Activated T-cell treated with anti-CD3 and anti-CD28 coated beads, Interleukin-2, amount 50 U/mL, for 24 hours (primary cell): ENCODE results near the gene LSM12.
A peak's percentile ranks its signal among the peaks of the same experiment; 100 is the strongest.

Experiments used
- DNase-seq: peaks from one replicate; pipeline ENCODE4 v3.0.0-alpha.2; 2020
- H3K27ac Mint-ChIP-seq: 2 replicates; pipeline ENCODE4 v1.8.0; 2020; ENCODE audit warnings: mild to moderate bottlenecking, mixed read lengths
- H3K27me3 Mint-ChIP-seq: 2 replicates; pipeline ENCODE4 v1.8.0; 2020; ENCODE audit warnings: mixed read lengths
- H3K36me3 Mint-ChIP-seq: 2 replicates; pipeline ENCODE4 v1.8.0; 2020; ENCODE audit warnings: low read depth, mixed read lengths
- H3K4me1 Mint-ChIP-seq: 2 replicates; pipeline ENCODE4 v1.8.0; 2020; ENCODE audit warnings: low read depth, mixed read lengths
- H3K4me3 Mint-ChIP-seq: 2 replicates; pipeline ENCODE4 v1.8.0; 2020; ENCODE audit warnings: mild to moderate bottlenecking, moderate library complexity, mixed read lengths
- H3K9me3 Mint-ChIP-seq: 2 replicates; pipeline ENCODE4 v1.8.0; 2020; ENCODE audit warnings: mixed read lengths

The LSM12 gene

DNA sequence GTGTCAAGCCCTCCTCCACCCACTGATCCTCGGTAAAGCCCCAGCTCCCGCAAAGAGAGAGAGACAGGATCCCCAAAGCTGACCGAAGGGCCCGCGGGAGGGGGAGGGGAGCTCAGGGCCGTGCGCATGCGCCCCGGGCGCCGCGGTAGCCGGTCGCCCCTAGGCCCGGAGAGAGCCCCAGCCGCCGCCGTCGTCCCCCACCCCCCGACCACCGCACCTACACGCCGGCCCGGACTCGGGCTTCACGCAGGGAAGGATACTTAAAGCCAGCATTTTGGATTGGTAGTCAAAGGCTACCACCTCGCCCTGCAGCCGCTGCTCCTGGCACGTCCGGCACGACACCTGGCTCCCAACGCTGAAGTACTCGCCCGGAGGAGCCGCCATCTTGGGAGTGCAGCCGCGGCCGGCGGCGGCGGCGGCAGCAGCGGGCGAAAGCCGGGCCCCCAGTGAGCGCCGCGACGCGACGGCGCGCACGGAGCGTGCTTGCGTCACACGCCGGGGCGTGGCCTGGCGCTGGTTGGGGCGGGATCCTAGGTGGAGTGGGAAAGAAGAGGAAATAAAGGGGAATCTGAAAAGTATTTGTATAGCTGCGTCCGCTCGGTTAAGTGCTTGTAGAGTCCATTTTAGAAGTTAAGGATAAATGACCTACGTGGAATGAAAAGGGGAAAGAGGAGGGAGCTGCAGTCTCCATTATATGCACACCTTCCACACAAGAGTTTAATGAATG is at the start of gene LSM12:
TSS of gene LSM12 (minus strand) at position 468 of the 727 bp plus-strand sequence. CDS start at position 384, 84 bp downstream.
- peak within 1 kb of the TSS; percentile 94 for H3K27ac Mint-ChIP-seq
- H3K9me3 Mint-ChIP-seq, result no peaks in the 10 kb centered on the region
- no peaks in the 10 kb centered on the region for H3K27me3 Mint-ChIP-seq
- peaks cover 47% of the 10 kb centered on the region for H3K36me3 Mint-ChIP-seq
- DNase-seq, result peak; percentile 97
- peak within 1 kb of the TSS; percentile 97 for H3K4me3 Mint-ChIP-seq
- peaks cover 63% of the 10 kb centered on the region for H3K4me1 Mint-ChIP-seq

DNA sequence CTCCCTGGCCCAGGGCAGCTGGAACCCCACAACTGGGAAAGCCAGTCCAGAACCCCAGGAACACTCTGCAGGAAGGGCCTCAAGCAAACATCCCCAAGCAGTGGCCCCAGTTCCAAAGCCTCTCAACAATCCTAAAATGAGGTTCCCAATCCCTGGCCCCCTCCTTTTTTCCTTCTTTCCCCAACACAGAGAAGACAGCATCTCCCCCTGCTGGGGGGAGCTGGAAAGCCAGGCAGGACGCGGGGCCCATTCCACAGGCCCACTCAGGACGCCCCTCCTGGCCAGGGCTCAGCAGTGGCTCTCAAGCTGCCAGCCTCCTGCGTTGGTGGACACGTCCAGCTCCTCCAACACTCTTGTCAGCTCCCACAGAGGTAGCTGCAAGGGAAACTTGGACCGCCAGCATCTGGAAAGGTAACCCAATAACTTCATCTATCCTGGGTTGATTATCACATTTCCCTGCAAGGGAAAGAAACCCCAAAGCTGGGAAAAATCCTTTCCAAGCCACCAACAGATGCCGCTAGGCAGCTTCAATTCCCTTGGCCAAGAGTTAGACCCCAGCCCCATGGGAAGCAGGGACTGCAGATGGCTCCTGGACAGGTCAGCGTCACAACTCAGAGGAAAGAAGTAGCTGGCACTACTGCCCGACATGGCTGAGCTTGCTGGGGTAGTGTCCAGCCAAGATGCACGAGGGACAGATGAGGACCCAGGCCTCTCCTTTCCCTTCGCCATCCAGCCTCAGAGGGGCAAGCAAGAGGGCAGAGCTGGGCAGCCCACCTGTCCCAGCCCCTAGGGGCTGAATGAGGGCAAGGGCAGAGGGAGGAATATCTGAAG is 49.3 kb upstream of the LSM12 start:
- no peaks in the 10 kb centered on the region for H3K9me3 Mint-ChIP-seq
- DNase-seq, result peak; percentile 53
- peaks cover 2% of the 10 kb centered on the region for H3K36me3 Mint-ChIP-seq
- no peak overlapping the region for H3K27ac Mint-ChIP-seq
- H3K4me1 Mint-ChIP-seq, result peaks cover 38% of the 10 kb centered on the region
- H3K27me3 Mint-ChIP-seq, result no peaks in the 10 kb centered on the region
- no peak overlapping the region for H3K4me3 Mint-ChIP-seq

DNA sequence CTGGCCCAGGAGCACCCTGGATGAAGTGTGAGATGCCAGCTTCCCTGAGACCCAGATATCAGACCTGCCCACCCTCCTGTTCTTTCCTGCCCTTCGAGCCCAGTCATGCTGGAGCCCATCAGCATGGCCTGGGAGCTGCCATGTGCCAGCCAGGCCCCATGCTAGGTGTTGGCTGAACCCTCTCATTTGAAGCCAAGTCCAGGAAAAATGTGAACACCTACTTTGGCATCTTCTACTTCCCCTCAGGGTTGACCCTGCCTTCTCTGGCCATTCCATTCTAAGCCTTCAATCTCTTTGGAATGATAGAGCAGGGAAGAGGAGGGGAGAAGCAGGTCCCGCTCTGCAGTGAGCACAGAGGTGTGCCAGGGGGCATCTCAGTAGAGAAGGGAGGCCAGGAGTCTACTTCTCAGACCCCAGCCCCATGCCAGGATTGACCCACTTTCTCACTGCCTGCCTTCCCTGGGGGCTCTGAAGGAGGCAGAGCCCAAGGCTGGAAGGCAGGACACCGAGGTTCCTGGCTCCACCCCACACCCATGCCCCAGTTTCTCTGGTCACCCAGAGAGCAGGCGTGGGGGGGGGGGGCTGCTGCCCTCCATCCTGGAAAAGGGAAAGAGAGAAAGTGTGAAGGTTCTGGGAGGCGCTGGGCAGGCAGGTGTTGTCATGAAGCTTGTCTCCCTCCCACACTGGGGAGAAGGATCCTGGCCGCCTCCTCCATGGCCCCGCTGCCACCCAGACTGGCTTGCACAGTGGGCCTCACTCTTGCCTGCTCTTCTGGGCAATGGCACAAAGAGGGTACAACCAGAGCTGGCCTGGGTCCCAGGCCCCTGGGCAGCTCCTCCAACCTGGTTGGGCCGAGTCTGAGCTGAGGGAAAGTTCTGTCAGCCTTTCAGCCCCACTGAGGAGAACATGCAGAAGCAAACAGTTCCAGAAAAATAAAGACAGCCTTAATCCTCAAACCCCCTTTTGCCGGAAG is 47.7 kb upstream of the LSM12 start:
- no peak overlapping the region for H3K27ac Mint-ChIP-seq
- no peak for DNase-seq
- H3K9me3 Mint-ChIP-seq, result no peaks in the 10 kb centered on the region
- no peaks in the 10 kb centered on the region for H3K27me3 Mint-ChIP-seq
- no peak overlapping the region for H3K4me3 Mint-ChIP-seq
- H3K4me1 Mint-ChIP-seq, result peaks cover 30% of the 10 kb centered on the region
- H3K36me3 Mint-ChIP-seq, result peaks cover 6% of the 10 kb centered on the region

DNA sequence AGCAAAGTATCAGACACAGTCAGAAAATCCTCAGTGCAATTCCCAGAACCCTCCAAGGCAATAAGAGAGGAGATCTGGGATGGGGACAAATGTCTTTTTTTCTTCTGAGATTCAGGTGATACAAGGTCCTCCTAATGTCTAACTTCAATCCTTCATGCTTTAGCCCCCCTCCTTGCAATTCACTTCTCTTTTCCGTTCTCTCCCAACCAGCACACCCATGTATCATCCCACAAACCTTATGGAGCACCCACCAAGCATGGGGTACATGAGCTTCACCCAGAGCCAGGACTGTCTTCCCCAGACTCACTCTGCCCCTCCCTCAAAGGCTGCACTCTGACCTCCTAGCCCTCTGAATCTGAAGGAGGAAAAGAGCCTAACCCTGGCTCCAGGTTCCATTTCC is 46.9 kb upstream of the LSM12 start:
- H3K4me1 Mint-ChIP-seq, result peaks cover 28% of the 10 kb centered on the region
- H3K27ac Mint-ChIP-seq, result no peak overlapping the region
- H3K36me3 Mint-ChIP-seq, result peaks cover 10% of the 10 kb centered on the region
- H3K9me3 Mint-ChIP-seq, result no peaks in the 10 kb centered on the region
- H3K4me3 Mint-ChIP-seq, result no peak overlapping the region
- DNase-seq, result no peak
- no peaks in the 10 kb centered on the region for H3K27me3 Mint-ChIP-seq

DNA sequence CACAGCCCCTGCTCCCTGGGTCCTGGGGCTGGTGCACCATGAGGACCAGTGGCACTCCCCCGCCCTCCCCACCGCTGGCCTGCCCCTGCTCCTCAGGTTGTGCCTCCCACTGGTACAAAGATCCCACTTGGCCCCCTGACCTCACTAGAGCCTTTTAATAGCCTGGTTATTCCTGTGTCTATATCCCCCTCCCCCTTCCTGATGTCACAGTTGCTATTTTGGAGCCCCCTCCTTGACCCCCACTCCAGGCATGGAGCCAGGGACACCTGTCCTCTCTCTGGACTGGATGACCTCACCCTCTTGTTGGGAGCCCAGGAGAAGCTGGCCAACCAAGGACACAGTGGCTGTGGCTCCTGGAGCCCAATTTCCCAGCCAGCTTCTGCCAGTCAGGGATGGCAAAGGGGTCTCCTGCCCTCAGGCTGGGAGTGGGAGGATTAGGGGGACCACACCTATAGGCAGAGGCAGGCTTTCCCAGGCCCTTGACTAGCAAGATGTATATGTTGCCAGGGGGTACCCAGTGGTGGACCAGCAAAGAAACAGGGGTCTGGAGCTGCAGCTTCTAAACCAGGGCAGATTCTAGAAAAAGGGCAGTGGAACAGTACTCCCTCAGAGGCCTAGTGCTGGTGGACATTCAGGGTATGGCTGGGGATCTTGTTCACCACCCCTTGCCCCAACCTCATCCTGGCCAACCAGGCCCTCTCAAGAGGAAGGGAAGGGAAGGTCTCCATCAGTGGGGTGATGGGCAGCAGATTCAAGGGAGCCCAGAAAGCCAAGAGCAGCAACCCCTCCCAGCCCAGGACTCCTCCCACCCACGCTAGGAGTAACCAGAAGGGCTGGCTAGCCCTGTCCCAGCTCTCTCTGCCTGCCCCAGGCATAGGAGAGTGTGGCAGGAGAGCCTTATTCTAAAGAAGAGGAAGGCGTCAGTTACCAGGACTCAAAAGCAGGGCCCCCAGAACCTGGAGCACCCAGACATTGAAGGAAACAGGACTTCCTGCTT is 46.1 kb upstream of the LSM12 start:
- H3K4me3 Mint-ChIP-seq, result no peak overlapping the region
- H3K4me1 Mint-ChIP-seq, result peaks cover 28% of the 10 kb centered on the region
- no peak for DNase-seq
- no peak overlapping the region for H3K27ac Mint-ChIP-seq
- H3K9me3 Mint-ChIP-seq, result no peaks in the 10 kb centered on the region
- H3K27me3 Mint-ChIP-seq, result no peaks in the 10 kb centered on the region
- peaks cover 10% of the 10 kb centered on the region for H3K36me3 Mint-ChIP-seq

DNA sequence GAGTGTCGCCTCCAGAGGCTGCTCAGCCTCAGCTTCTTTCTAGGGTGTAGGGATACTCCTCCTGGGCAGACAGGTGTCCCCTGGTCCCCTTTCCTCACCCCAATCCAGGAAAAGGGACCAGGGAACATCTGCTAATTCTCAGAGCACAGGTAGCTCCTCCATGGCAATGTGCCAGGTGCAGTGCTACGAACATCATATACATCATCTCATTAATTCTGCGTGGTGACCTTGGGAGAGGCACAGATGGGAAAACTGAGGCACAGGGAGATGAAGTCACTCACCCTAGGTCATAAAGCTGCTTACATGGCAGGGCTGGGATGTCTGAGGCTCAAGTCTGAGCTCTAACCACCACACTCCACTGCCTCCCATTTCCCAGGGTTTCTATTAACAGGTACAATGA is 45.3 kb upstream of the LSM12 start:
- H3K27ac Mint-ChIP-seq, result no peak overlapping the region
- peaks cover 28% of the 10 kb centered on the region for H3K4me1 Mint-ChIP-seq
- no peak for DNase-seq
- H3K4me3 Mint-ChIP-seq, result no peak overlapping the region
- no peaks in the 10 kb centered on the region for H3K9me3 Mint-ChIP-seq
- peaks cover 8% of the 10 kb centered on the region for H3K36me3 Mint-ChIP-seq
- no peaks in the 10 kb centered on the region for H3K27me3 Mint-ChIP-seq

DNA sequence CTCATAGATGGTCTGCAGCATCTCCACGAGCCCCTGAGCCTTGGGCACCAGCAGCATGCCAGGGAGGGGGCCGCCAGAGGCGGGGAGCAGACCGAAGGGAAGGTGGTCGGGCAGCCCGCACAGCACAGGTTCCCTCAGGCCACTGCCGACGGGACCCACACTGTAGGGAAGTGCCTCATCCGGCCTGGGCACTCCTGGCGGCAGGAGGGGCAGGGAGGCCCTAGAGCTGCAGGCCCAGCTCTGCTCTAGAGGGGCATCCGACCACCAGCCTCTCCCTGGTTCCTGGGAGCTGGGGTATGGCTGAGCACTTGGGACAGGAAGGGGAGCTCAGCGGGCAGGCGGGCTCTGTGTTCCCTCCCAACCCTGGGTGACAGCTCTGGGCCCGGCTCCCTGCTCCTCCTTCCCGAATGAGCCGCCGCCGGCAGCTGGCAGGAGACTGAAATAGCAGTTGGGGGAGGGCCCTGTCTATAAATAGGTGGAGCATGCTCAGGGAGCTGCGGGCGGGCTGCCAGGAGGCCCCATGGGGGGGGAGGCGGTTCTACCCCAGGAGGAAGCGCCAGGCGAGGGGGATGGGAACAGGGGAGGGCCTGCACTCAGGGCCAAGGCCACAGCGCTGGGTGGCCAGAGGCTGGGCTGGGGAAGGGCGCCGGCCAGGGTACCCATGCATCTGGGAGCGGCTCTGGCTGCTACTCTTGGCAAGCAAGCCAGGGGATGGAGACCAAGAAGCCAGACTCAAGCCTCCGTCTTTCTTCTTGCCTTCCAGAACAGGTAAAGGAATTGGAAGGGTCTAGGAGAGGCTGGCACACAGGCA is 44.6 kb upstream of the LSM12 start:
- Mint-ChIP-seq H3K27ac (no peak overlapping the region), H3K36me3 (peaks cover 7% of the 10 kb centered on the region), H3K9me3 (no peaks in the 10 kb centered on the region), H3K4me3 (peak overlapping the region; percentile 57), H3K27me3 (no peaks in the 10 kb centered on the region), H3K4me1 (peaks cover 28% of the 10 kb centered on the region)
- DNase-seq, result peak; percentile 71

DNA sequence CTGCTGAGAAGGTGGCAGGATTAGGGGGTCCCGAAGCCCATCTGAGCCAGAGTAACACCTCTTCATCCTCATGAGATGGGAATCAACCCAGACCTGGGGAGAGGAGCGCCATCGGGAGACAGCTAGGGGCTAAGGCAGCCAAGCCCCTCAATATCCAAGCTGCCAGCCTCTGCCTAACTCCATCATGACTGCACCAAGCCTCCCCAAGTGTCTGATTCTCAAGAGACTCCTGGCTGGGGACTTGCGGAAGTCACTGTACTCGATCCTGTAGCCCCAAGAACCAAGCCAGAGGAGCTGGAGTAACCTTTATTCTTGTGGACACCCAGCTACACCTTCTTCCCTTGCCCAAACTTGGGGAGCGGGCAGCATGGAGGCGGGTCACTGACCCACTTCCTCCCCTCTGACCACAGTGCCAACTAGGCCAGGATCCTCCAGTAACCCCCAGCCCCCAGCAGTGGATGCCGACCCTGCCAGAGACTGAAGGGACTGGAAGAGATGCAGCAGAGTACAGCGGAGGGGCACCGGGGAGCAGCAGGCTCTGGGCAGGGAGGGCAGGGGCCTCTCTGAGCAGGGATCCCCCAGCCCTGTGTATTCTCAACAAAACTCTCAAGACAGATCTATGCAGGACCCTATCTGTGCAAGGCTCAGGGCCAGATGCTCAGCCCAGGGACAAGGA is 43.7 kb upstream of the LSM12 start:
- H3K27ac Mint-ChIP-seq, result no peak overlapping the region
- no peak for DNase-seq
- H3K4me3 Mint-ChIP-seq, result no peak overlapping the region
- peaks cover 7% of the 10 kb centered on the region for H3K36me3 Mint-ChIP-seq
- H3K9me3 Mint-ChIP-seq, result no peaks in the 10 kb centered on the region
- peaks cover 28% of the 10 kb centered on the region for H3K4me1 Mint-ChIP-seq
- no peaks in the 10 kb centered on the region for H3K27me3 Mint-ChIP-seq

DNA sequence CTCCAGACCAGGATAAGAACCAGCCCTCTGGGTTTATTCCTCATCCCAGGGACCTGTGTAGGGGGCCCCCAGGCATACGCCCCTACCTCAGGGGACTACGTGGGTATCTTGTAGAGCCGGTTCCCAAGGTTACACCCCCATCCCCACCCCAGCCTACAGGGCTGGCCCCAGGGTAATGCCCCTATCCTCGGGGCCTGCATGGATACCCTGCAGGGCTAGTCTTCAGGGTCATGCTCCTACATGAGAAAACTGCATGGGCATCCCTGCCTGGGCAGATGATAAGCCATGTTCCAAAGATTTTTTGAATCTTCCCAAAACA is 42.8 kb upstream of the LSM12 start:
- Mint-ChIP-seq H3K27me3 (no peaks in the 10 kb centered on the region), H3K9me3 (no peaks in the 10 kb centered on the region), H3K27ac (no peak overlapping the region), H3K4me3 (no peak overlapping the region), H3K4me1 (peaks cover 28% of the 10 kb centered on the region), H3K36me3 (peaks cover 12% of the 10 kb centered on the region)
- no peak for DNase-seq

DNA sequence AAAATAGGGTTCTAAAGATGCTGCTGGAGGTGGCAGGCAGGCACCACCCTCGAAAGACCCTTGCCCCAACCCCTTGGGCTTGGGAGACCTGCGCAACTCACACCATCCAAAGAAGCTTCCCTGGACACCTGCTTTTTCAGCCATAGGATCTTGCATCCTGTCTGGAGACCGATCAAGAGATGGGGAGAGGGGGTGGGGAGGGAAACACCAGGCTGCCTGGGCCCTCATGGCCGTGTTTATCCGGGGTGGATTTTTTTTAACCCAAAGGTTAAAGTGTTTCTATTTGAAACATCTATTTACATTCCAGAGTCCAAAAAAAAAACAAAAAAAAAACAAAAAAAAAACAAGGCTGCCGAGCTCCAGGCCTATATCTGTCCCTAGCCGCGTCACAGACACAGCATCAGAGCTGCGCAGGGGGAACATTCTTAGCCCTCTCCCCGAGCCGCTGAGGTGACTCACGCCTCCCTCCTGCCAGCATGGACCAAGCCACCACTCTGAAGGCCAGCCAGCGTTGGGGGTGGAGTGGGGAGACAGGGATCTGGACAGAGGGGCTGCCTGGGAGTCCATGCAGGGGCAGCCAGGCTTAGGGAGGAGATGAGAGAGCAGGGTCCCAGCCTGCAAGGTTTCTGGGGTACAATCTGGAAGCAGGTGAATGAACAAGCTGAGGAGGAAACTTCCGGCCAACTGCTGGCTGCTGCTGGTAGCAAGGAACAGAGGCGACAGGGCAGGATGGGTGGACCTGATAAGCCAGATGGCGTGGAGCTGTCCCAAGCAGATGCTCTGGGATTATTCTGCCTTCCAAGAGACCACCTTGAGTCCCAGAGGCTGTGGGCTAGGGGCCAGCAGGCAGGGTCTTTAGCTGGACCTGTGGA is 42.2 kb upstream of the LSM12 start:
- no peaks in the 10 kb centered on the region for H3K9me3 Mint-ChIP-seq
- no peaks in the 10 kb centered on the region for H3K27me3 Mint-ChIP-seq

DNA sequence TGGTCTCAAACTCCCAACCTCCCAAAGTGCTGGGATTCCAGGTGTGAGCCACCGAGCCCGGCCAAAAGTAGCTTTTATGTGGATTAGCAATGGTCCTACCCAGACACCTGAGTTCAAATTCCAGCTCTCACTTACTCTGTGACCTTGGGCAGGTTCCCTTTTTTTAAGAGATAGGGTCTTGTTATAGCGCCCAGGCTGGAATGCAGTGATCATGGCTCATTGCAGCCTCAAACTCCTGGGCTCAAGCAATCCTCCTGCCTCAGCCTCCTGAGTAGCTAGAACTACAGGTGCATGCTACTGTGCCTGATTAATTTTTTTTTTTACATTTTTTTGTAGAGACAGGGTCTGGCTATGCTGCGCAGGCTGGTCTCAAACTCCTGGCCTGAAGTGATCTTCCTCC is 40.3 kb upstream of the LSM12 start:
- Mint-ChIP-seq H3K4me1 (peaks cover 15% of the 10 kb centered on the region), H3K27ac (no peak overlapping the region), H3K36me3 (peaks cover 17% of the 10 kb centered on the region), H3K9me3 (no peaks in the 10 kb centered on the region), H3K27me3 (no peaks in the 10 kb centered on the region), H3K4me3 (no peak overlapping the region)
- no peak for DNase-seq

More for the DNA sequence above, 42.2 kb upstream of the LSM12 start:
- Mint-ChIP-seq H3K4me3 (no peak overlapping the region), H3K4me1 (peaks cover 28% of the 10 kb centered on the region), H3K36me3 (peaks cover 12% of the 10 kb centered on the region), H3K27ac (no peak overlapping the region)
- no peak for DNase-seq

DNA sequence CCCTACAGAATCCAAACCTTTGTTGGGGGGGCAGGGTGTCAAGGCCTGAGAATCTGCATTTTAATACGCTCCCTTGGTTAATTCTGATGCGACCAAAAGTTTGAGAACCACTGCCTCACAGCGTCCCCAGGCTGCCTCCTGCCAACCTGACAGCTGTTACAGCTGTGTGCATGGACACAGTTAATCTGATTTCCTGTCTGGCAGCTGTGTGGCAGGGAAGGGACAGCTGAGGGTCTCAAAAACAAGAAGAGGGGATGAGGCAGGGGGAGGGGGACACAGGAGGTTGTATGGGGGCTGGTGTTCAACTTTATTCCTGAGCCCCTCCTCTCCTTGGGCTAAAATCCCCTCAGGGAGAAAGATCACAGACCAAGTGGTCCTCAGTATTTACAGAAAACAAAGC is 39.5 kb upstream of the LSM12 start:
- Mint-ChIP-seq H3K4me3 (no peak overlapping the region), H3K27me3 (no peaks in the 10 kb centered on the region), H3K9me3 (no peaks in the 10 kb centered on the region), H3K36me3 (peaks cover 17% of the 10 kb centered on the region), H3K4me1 (peaks cover 6% of the 10 kb centered on the region), H3K27ac (no peak overlapping the region)
- DNase-seq, result no peak
